ENCODE measurements around the gene CFAP58.

Gene CFAP58

GRCh38 chr10:104371753-104372152 is 18.1 kb downstream of the CFAP58 start:
- H3K27ac ChIP-seq = no peak overlapping the region
- no peak for TF ChIP-seq CTCF (conservative IDR thresholded peaks at IDR 0.05; ENCODE audit: low read depth)
- POLR2A ChIA-PET (ENCODE audit: low non-redundant PET) = no interaction called here
- no peak for DNase-seq (ENCODE audit: low spot score)
- CTCF ChIA-PET = no interaction called here

GRCh38 chr10:104374591-104374990 is 21.0 kb downstream of the CFAP58 start:
- no peak overlapping the region for H3K27ac ChIP-seq
- DNase-seq (ENCODE audit: low spot score) = no peak
- ChIA-PET CTCF (interaction anchor here (0.9 kb wide), 1 partner anchor 83 kb away, joined by 3 read pairs; no protein-coding TSS in a partner anchor), POLR2A (ENCODE audit: low non-redundant PET) (no interaction called here)
- no peak for TF ChIP-seq CTCF (conservative IDR thresholded peaks at IDR 0.05; ENCODE audit: low read depth)

- no peak for TF ChIP-seq CTCF (conservative IDR thresholded peaks at IDR 0.05; ENCODE audit: low read depth)
- no peak overlapping the region for H3K27ac ChIP-seq
- CTCF ChIA-PET = interaction anchor here (0.6 kb wide), 1 partner anchor 678 kb away, joined by 3 read pairs; no protein-coding TSS in a partner anchor
- no peak for DNase-seq (ENCODE audit: low spot score)
- POLR2A ChIA-PET (ENCODE audit: low non-redundant PET) = no interaction called here
These were observed 23.2 kb downstream of the CFAP58 start for GRCh38 chr10:104376784-104377300.

GRCh38 chr10:104380336-104380735 is 26.7 kb downstream of the CFAP58 start:
- ChIA-PET POLR2A (ENCODE audit: low non-redundant PET) (no interaction called here), CTCF (no interaction called here)
- TF ChIP-seq CTCF (conservative IDR thresholded peaks at IDR 0.05; ENCODE audit: low read depth) = no peak
- no peak overlapping the region for H3K27ac ChIP-seq
- no peak for DNase-seq (ENCODE audit: low spot score)

GRCh38 chr10:104387130-104387888 is 33.7 kb downstream of the CFAP58 start:
- CTCF ChIA-PET = interaction anchor here (0.5 to 0.9 kb wide), 3 partner anchors 23 to 227 kb away, joined by 3 read pairs; no protein-coding TSS in a partner anchor
- DNase-seq (ENCODE audit: low spot score) = no peak
- no peak overlapping the region for H3K27ac ChIP-seq
- TF ChIP-seq CTCF (conservative IDR thresholded peaks at IDR 0.05; ENCODE audit: low read depth) = no peak
- POLR2A ChIA-PET (ENCODE audit: low non-redundant PET) = no interaction called here

- ChIA-PET POLR2A (ENCODE audit: low non-redundant PET) (no interaction called here), CTCF (no interaction called here)
- H3K27ac ChIP-seq = no peak overlapping the region
- no peak for TF ChIP-seq CTCF (conservative IDR thresholded peaks at IDR 0.05; ENCODE audit: low read depth)
- no peak for DNase-seq (ENCODE audit: low spot score)
These were observed 35.2 kb downstream of the CFAP58 start for GRCh38 chr10:104388830-104389229.

Data from RWPE1 (cell line).